HCT116 (cell line): ENCODE measurements around the gene MINAR1. TPM values are rescaled to one million over a fixed set of nuclear protein-coding genes. Genes with fewer than 3 reads are reported as not detected.

Experiments
- ATAC-seq: fragments of 200-7000 bp; cut with Tn5 transposase; 2 replicates; pipeline ENCODE4 v1.9.1; 2020; ENCODE audit warnings: mild to moderate bottlenecking, moderate library complexity
- BruUV-seq: library from RNA; stranded (reverse); fragments of 400-500 nt; replicated peaks from 2 replicates; lab custom pipeline; 2021; lab: Mats Ljungman, UMichigan
- CTCF ChIA-PET: fragments of 300-600 bp; sonication (Branson Sonifier 250); formaldehyde crosslinking; loops from one replicate; lab custom pipeline; 2021; ENCODE audit warnings: antibody characterized with exemption; lab: Charles Lee
- POLR2A ChIA-PET: fragments of 300-600, 350-600 bp; sonication (Branson Sonifier 250); formaldehyde crosslinking; loops from one replicate; lab custom pipeline; 2021; ENCODE audit warnings: antibody characterized with exemption; lab: Charles Lee
- RAD21 ChIA-PET, 2 experiments: fragments of 300-600 bp; sonication (Branson Sonifier 250); formaldehyde crosslinking; loops; one replicate each; lab custom pipeline; 2023; ENCODE audit warnings: low total read pairs in 2 of 2; ENCODE audit not compliant: uncharacterized antibody in 2 of 2, unreplicated experiment in 2 of 2, low non-redundant PET in 1 of 2; lab: Charles Lee
- DNase-seq: peaks from one replicate; pipeline ENCODE4 v3.0.0-alpha.2; 2010; ENCODE audit warnings: low read depth, low spot score
- H2AFZ ChIP-seq: fragments of 200-600 bp; shearing (Covaris generic), sonication (generic); 2 replicates; pipeline ENCODE4 v1.6.1; 2017; ENCODE audit warnings: low read depth, mixed run types, mixed read lengths, antibody characterized with exemption, low read length; ENCODE audit not compliant: poor library complexity, severe bottlenecking
- H3K27ac ChIP-seq: 2 replicates; pipeline ENCODE4 v1.5.1; 2012; ENCODE audit warnings: low read depth, low read length
- H3K27me3 ChIP-seq: fragments of 200-600 bp; sonication (generic); 2 replicates; pipeline ENCODE4 v1.6.1; 2016; ENCODE audit warnings: mixed run types, low read length, mixed read lengths; ENCODE audit not compliant: insufficient read depth
- H3K36me3 ChIP-seq, 2 experiments: fragments of 200-500 bp in 1 of 2; fragments of 200-600 bp in 1 of 2; sonication (Bioruptor generic) in 1 of 2; sonication (generic) in 1 of 2; 2 replicates each; pipeline versions ENCODE4 v1.5.1 to v1.6.1; 2014 to 2016; ENCODE audit warnings: low read length in 2 of 2, inconsistent platforms in 1 of 2, mixed read lengths in 1 of 2, mixed run types in 1 of 2; ENCODE audit not compliant: insufficient read depth in 2 of 2, control insufficient read depth in 1 of 2
- H3K4me1 ChIP-seq, 2 experiments: fragments of 200-600 bp in 1 of 2; sonication (generic) in 1 of 2; 2 replicates each; pipeline versions ENCODE4 v1.5.1 to v1.6.1; 2012 to 2017; ENCODE audit warnings: low read length in 2 of 2, inconsistent platforms in 1 of 2, mild to moderate bottlenecking in 1 of 2, mixed read lengths in 1 of 2, mixed run types in 1 of 2, moderate library complexity in 1 of 2; ENCODE audit not compliant: insufficient read depth in 2 of 2, control insufficient read depth in 1 of 2
- H3K4me2 ChIP-seq: fragments of 200-600 bp; sonication (generic); 2 replicates; pipeline ENCODE4 v1.6.1; 2017; ENCODE audit warnings: mixed run types, low read length, mixed read lengths
- H3K4me3 ChIP-seq, 2 experiments: fragments of 200-600 bp in 1 of 2; sonication (generic) in 1 of 2; replicated peaks in 1 of 2; 2 replicates each; pipeline ENCODE4 v1.5.1; 2011 to 2016; ENCODE audit warnings: low read length in 2 of 2, control low read depth in 1 of 2, low read depth in 1 of 2, mild to moderate bottlenecking in 1 of 2, mixed read lengths in 1 of 2, mixed run types in 1 of 2
- H3K79me2 ChIP-seq: fragments of 200-600 bp; sonication (generic); 2 replicates; pipeline ENCODE4 v1.6.1; 2017; ENCODE audit warnings: mild to moderate bottlenecking, mixed run types, low read length, moderate library complexity, mixed read lengths; ENCODE audit not compliant: insufficient read depth
- H3K9ac ChIP-seq: fragments of 200-600 bp; sonication (generic); 2 replicates; pipeline ENCODE4 v1.6.1; 2016; ENCODE audit warnings: low read length, mixed read lengths
- H3K9me2 ChIP-seq: fragments of 200-600 bp; sonication (generic), shearing (Covaris generic); 2 replicates; pipeline ENCODE4 v1.6.1; 2017; ENCODE audit warnings: mixed run types, mild to moderate bottlenecking, moderate library complexity; ENCODE audit not compliant: insufficient read depth
- H3K9me3 ChIP-seq, 2 experiments: fragments of 200-500 bp in 1 of 2; fragments of 200-600 bp in 1 of 2; sonication (Bioruptor generic) in 1 of 2; sonication (generic) in 1 of 2; 2 replicates each; pipeline ENCODE4 v1.6.1; 2014 to 2017; ENCODE audit warnings: low read length in 2 of 2, mixed read lengths in 2 of 2, inconsistent platforms in 1 of 2, low read depth in 1 of 2, mild to moderate bottlenecking in 1 of 2, mixed run types in 1 of 2, moderate library complexity in 1 of 2; ENCODE audit not compliant: control insufficient read depth in 1 of 2, insufficient read depth in 1 of 2
- H4K20me1 ChIP-seq: fragments of 200-600 bp; sonication (generic), shearing (Covaris generic); 2 replicates; pipeline ENCODE4 v1.6.1; 2017; ENCODE audit warnings: mixed run types, mild to moderate bottlenecking, moderate library complexity; ENCODE audit not compliant: insufficient read depth
- CBX3 ChIP-seq: IDR thresholded peaks from 2 replicates; pipeline ENCODE4 v1.6.1; 2012; ENCODE audit warnings: low read depth
- CEBPB ChIP-seq: IDR thresholded peaks from 2 replicates; pipeline ENCODE4 v1.6.1; 2012; ENCODE audit warnings: low read depth
- ELF1 ChIP-seq: IDR thresholded peaks from 2 replicates; pipeline ENCODE4 v1.6.1; 2012; ENCODE audit warnings: low read depth, borderline replicate concordance
- EZH2 ChIP-seq: fragments of 200-600 bp; sonication (generic); IDR thresholded peaks from 2 replicates; pipeline ENCODE4 v1.6.1; 2017; ENCODE audit warnings: antibody characterized with exemption, mixed run types
- FOSL1 ChIP-seq: IDR thresholded peaks from 2 replicates; pipeline ENCODE4 v1.6.1; 2012; ENCODE audit warnings: low read depth
- POLR2A ChIP-seq: IDR thresholded peaks from 2 replicates; pipeline ENCODE4 v1.7.0; 2011; ENCODE audit warnings: borderline replicate concordance; ENCODE audit not compliant: insufficient read depth, insufficient read length; ENCODE audit errors: extremely low read depth
- POLR2AphosphoS5 ChIP-seq: IDR thresholded peaks from 2 replicates; pipeline ENCODE4 v1.6.1; 2011; ENCODE audit warnings: mild to moderate bottlenecking, low read depth, low read length, moderate library complexity
- RAD21 ChIP-seq: IDR thresholded peaks from 2 replicates; pipeline ENCODE4 v1.6.1; 2012; ENCODE audit warnings: low read depth, mild to moderate bottlenecking
- SIN3A ChIP-seq: IDR thresholded peaks from 2 replicates; pipeline ENCODE4 v1.6.1; 2012; ENCODE audit warnings: low read depth
- SRF ChIP-seq: IDR thresholded peaks from 2 replicates; pipeline ENCODE4 v1.6.1; 2012; ENCODE audit warnings: low read depth
- TCF7L2 ChIP-seq: IDR thresholded peaks from 2 replicates; pipeline ENCODE4 v1.7.0; 2011; ENCODE audit warnings: borderline replicate concordance, inconsistent platforms; ENCODE audit not compliant: insufficient read depth, insufficient read length; ENCODE audit errors: extremely low read depth
- YY1 ChIP-seq: IDR thresholded peaks from 2 replicates; pipeline ENCODE4 v1.6.1; 2011; ENCODE audit warnings: low read length, low read depth, moderate library complexity, mild to moderate bottlenecking; ENCODE audit not compliant: insufficient replicate concordance; ENCODE audit errors: extremely low read depth
- ZFX ChIP-seq: fragments of 450-650 bp; IDR thresholded peaks from 2 replicates; pipeline ENCODE4 v1.6.1; 2017
- intact Hi-C: fragments of 100-400 bp; cut with micrococcal nuclease; formaldehyde crosslinking; loops from 2 replicates; pipeline ENCODE4 v1.10.0; 2022
- total RNA-seq: library from RNA; stranded (reverse); gene quantifications from one replicate; pipeline ENCODE4 v1.2.1, GENCODE V29; 2021; ENCODE audit not compliant: unreplicated experiment
- TF ChIP-seq, protein P1 (sequence below): IDR thresholded peaks from 2 replicates; pipeline ENCODE4 v1.6.1; 2011; ENCODE audit warnings: mild to moderate bottlenecking, low read length, moderate library complexity; ENCODE audit not compliant: insufficient replicate concordance; ENCODE audit errors: extremely low read depth
- TF ChIP-seq, protein P2 (sequence below): IDR thresholded peaks from 2 replicates; pipeline ENCODE4 v1.6.1; 2012
- TF ChIP-seq, protein P3 (sequence below): IDR thresholded peaks from 2 replicates; pipeline ENCODE4 v1.6.1; 2012; ENCODE audit warnings: low read depth
- TF ChIP-seq, protein P4 (sequence below): IDR thresholded peaks from 2 replicates; pipeline ENCODE4 v1.6.1; 2012

Gene MINAR1
- total RNA-seq, 1 experiment from 2014 or later, result 1.9 TPM

DNA sequence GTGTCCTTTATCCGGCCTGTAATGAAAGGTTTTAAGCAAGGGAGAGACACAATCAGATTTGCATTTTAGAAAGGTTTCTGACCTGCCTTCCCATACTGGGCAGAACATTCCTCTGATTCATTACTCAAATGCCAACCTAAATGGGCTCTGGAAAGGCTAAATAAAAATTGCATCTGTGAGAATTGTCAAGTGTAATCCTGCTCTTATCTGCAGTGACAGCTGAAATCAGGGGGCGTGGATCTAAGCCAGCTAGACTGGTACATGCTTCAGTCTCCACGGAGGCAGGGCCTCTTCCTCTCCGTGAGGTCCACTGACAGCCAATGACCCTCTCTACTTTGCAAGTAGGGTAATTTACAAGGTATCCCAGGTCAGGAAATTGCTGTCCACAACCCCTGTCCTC, 32.5 kb upstream of the MINAR1 start:
- BruUV-seq, result no TSS peak

More for the DNA sequence above, 32.5 kb upstream of the MINAR1 start:
- ATAC-seq (no peak), DNase-seq (no peak)
- ChIA-PET POLR2A (no interaction called here), RAD21 (no interaction called here), CTCF (no interaction called here)
- H3K4me2 ChIP-seq, result no peak overlapping the region
- no peak overlapping the region for H3K27ac ChIP-seq
- no peaks in the 10 kb centered on the region for H3K79me2 ChIP-seq
- no peaks in the 10 kb centered on the region for H4K20me1 ChIP-seq
- H2AFZ ChIP-seq, result no peak overlapping the region
- intact Hi-C loops, result no loop called here
- H3K9me3 ChIP-seq, result no peaks in the 10 kb centered on the region
- no peaks in the 10 kb centered on the region for H3K36me3 ChIP-seq
- no peak overlapping the region for H3K9ac ChIP-seq
- H3K4me3 ChIP-seq, result no peak overlapping the region
- no peaks in the 10 kb centered on the region for H3K4me1 ChIP-seq
- no peak for TF ChIP-seq POLR2AphosphoS5
- no peak for TF ChIP-seq TCF7L2
- TF ChIP-seq CEBPB, result no peak
- no peak for TF ChIP-seq ELF1
- TF ChIP-seq, protein P1, sequence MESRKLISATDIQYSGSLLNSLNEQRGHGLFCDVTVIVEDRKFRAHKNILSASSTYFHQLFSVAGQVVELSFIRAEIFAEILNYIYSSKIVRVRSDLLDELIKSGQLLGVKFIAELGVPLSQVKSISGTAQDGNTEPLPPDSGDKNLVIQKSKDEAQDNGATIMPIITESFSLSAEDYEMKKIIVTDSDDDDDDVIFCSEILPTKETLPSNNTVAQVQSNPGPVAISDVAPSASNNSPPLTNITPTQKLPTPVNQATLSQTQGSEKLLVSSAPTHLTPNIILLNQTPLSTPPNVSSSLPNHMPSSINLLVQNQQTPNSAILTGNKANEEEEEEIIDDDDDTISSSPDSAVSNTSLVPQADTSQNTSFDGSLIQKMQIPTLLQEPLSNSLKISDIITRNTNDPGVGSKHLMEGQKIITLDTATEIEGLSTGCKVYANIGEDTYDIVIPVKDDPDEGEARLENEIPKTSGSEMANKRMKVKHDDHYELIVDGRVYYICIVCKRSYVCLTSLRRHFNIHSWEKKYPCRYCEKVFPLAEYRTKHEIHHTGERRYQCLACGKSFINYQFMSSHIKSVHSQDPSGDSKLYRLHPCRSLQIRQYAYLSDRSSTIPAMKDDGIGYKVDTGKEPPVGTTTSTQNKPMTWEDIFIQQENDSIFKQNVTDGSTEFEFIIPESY, result no peak
- no peak for TF ChIP-seq SRF
- TF ChIP-seq, protein P2, sequence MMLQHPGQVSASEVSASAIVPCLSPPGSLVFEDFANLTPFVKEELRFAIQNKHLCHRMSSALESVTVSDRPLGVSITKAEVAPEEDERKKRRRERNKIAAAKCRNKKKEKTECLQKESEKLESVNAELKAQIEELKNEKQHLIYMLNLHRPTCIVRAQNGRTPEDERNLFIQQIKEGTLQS, result no peak
- no peak for TF ChIP-seq EZH2
- TF ChIP-seq, protein P3, sequence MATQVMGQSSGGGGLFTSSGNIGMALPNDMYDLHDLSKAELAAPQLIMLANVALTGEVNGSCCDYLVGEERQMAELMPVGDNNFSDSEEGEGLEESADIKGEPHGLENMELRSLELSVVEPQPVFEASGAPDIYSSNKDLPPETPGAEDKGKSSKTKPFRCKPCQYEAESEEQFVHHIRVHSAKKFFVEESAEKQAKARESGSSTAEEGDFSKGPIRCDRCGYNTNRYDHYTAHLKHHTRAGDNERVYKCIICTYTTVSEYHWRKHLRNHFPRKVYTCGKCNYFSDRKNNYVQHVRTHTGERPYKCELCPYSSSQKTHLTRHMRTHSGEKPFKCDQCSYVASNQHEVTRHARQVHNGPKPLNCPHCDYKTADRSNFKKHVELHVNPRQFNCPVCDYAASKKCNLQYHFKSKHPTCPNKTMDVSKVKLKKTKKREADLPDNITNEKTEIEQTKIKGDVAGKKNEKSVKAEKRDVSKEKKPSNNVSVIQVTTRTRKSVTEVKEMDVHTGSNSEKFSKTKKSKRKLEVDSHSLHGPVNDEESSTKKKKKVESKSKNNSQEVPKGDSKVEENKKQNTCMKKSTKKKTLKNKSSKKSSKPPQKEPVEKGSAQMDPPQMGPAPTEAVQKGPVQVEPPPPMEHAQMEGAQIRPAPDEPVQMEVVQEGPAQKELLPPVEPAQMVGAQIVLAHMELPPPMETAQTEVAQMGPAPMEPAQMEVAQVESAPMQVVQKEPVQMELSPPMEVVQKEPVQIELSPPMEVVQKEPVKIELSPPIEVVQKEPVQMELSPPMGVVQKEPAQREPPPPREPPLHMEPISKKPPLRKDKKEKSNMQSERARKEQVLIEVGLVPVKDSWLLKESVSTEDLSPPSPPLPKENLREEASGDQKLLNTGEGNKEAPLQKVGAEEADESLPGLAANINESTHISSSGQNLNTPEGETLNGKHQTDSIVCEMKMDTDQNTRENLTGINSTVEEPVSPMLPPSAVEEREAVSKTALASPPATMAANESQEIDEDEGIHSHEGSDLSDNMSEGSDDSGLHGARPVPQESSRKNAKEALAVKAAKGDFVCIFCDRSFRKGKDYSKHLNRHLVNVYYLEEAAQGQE, result no peak
- TF ChIP-seq YY1, result no peak
- no peak for TF ChIP-seq SIN3A
- no peak for TF ChIP-seq POLR2A
- TF ChIP-seq, protein P4, sequence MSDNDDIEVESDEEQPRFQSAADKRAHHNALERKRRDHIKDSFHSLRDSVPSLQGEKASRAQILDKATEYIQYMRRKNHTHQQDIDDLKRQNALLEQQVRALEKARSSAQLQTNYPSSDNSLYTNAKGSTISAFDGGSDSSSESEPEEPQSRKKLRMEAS, result no peak
- TF ChIP-seq CBX3, result no peak
- TF ChIP-seq FOSL1, result no peak
- TF ChIP-seq RAD21, result no peak
- TF ChIP-seq ZFX, result no peak
- no peaks in the 10 kb centered on the region for H3K27me3 ChIP-seq
- no peaks in the 10 kb centered on the region for H3K9me2 ChIP-seq
